Endothelial cell of umbilical vein (primary cell): Measurements from ENCODE around the gene PRTN3. TPM values are rescaled to one million over a fixed set of nuclear protein-coding genes. Genes with fewer than 3 reads are reported as not detected.

Source experiments
- BruUV-seq: library from RNA; stranded (reverse); fragments of 400-500 nt; replicated peaks from 2 replicates; lab custom pipeline; 2021; lab: Mats Ljungman, UMichigan
- CTCF ChIA-PET: fragments of 300-600, 350-600 bp; sonication (Branson Sonifier 250); formaldehyde crosslinking; loops from one replicate; lab custom pipeline; 2021; ENCODE audit warnings: antibody characterized with exemption, inconsistent platforms; lab: Charles Lee
- POLR2A ChIA-PET: fragments of 300-600, 350-600 bp; sonication (Branson Sonifier 250); formaldehyde crosslinking; loops from one replicate; lab custom pipeline; 2021; ENCODE audit warnings: antibody characterized with exemption, inconsistent platforms; lab: Charles Lee
- DNase-seq: peaks from one replicate; pipeline ENCODE4 v3.0.0-alpha.2; 2011; ENCODE audit warnings: low read depth, low spot score
- FAIRE-seq: peaks from 2 replicates; lab custom pipeline; 2011; peaks lifted over from hg19 to GRCh38; lab: Jason Lieb, UNC
- H2AFZ ChIP-seq: 2 replicates; pipeline ENCODE4 v1.6.0; 2012; ENCODE audit warnings: low read depth, low read length, control low read depth, inconsistent platforms
- H3K27ac ChIP-seq: 2 replicates; pipeline ENCODE4 v1.5.1; 2011; ENCODE audit warnings: low read depth, mild to moderate bottlenecking, control low read depth, low read length, moderate library complexity; ENCODE audit not compliant: insufficient read depth
- H3K27me3 ChIP-seq, 2 experiments: 2 replicates each; pipeline versions ENCODE4 v1.6.0 to v1.6.1; 2011; ENCODE audit warnings: low read length in 2 of 2, mixed read lengths in 1 of 2; ENCODE audit not compliant: control insufficient read depth in 2 of 2, insufficient read depth in 2 of 2
- H3K36me3 ChIP-seq, 2 experiments: 2 replicates in 1 of 2; 3 replicates in 1 of 2; pipeline ENCODE4 v1.5.1; 2011; ENCODE audit warnings: low read length in 2 of 2, mild to moderate bottlenecking in 1 of 2, moderate library complexity in 1 of 2; ENCODE audit not compliant: control insufficient read depth in 2 of 2, insufficient read depth in 2 of 2; ENCODE audit errors: extremely low read depth in 1 of 2
- H3K4me1 ChIP-seq: 3 replicates; pipeline ENCODE4 v1.5.1; 2011; ENCODE audit warnings: mild to moderate bottlenecking, low read length; ENCODE audit not compliant: control insufficient read depth, insufficient read depth; ENCODE audit errors: extremely low read depth
- H3K4me2 ChIP-seq: 2 replicates; pipeline ENCODE4 v1.6.1; 2011; ENCODE audit warnings: low read length, control low read depth, mixed read lengths; ENCODE audit not compliant: insufficient read depth
- H3K4me3 ChIP-seq, 3 experiments: fragments of 200-600 bp in 1 of 3; sonication (generic), shearing (Covaris generic) in 1 of 3; replicated peaks in 1 of 3; 2 replicates each; pipeline ENCODE4 v1.5.1; 2011 to 2016; ENCODE audit warnings: control low read depth in 3 of 3, low read length in 3 of 3, mild to moderate bottlenecking in 2 of 3, inconsistent platforms in 1 of 3, low read depth in 1 of 3, moderate library complexity in 1 of 3; ENCODE audit not compliant: insufficient read depth in 1 of 3
- H3K79me2 ChIP-seq: 2 replicates; pipeline ENCODE4 v1.6.0; 2012; ENCODE audit warnings: low read length, inconsistent platforms; ENCODE audit not compliant: control insufficient read depth, insufficient read depth
- H3K9ac ChIP-seq: replicated peaks from 2 replicates; pipeline ENCODE3; 2011; ENCODE audit warnings: low read length, control low read depth; ENCODE audit not compliant: insufficient read depth; ENCODE audit errors: extremely low read depth
- H3K9me1 ChIP-seq: replicated peaks from 3 replicates; pipeline ENCODE4 v1.6.0; 2011; ENCODE audit warnings: mild to moderate bottlenecking, low read length; ENCODE audit not compliant: control insufficient read depth, insufficient read depth; ENCODE audit errors: extremely low read depth
- H3K9me3 ChIP-seq: replicated peaks from 2 replicates; pipeline ENCODE4 v1.5.1; 2012; ENCODE audit warnings: low read length, inconsistent platforms; ENCODE audit not compliant: control insufficient read depth, insufficient read depth
- H4K20me1 ChIP-seq: replicated peaks from 2 replicates; pipeline ENCODE3; 2011; ENCODE audit warnings: mild to moderate bottlenecking, low read length; ENCODE audit not compliant: control insufficient read depth, insufficient read depth; ENCODE audit errors: extremely low read depth
- CTCF ChIP-seq, 2 donors: IDR thresholded peaks; 1 replicate in 1 of 2; 2 replicates in 1 of 2; pipeline ENCODE4 v1.5.1; 2011; ENCODE audit warnings: low read length in 2 of 2, mild to moderate bottlenecking in 2 of 2, moderate library complexity in 2 of 2, control low read depth in 1 of 2, inconsistent platforms in 1 of 2, low read depth in 1 of 2; ENCODE audit not compliant: insufficient read depth in 1 of 2; ENCODE audit errors: extremely low read depth in 1 of 2
- EZH2 ChIP-seq: IDR thresholded peaks from 2 replicates; pipeline ENCODE4 v1.6.1; 2012; ENCODE audit warnings: borderline replicate concordance, low read depth, mild to moderate bottlenecking, moderate library complexity, low read length, inconsistent platforms; ENCODE audit not compliant: severe bottlenecking
- MYC ChIP-seq: IDR thresholded peaks from one replicate; pipeline ENCODE4 v1.6.1; 2011; ENCODE audit warnings: mild to moderate bottlenecking, low read depth, low read length
- POLR2A ChIP-seq: IDR thresholded peaks from 2 replicates; pipeline ENCODE4 v1.6.1; 2012; ENCODE audit warnings: low read depth, mild to moderate bottlenecking, control low read depth, low read length
- POLR2AphosphoS5 ChIP-seq: IDR thresholded peaks from 2 replicates; pipeline ENCODE4 v1.6.1; 2012; ENCODE audit warnings: low read depth, mild to moderate bottlenecking, control low read depth, low read length, moderate library complexity; ENCODE audit not compliant: insufficient read depth
- dilution Hi-C: fragments of 300-500 bp; cut with MboI; formaldehyde crosslinking; loops from one replicate; pipeline ENCODE4 v1.15.0; 2019; ENCODE audit warnings: low sequenced_read_pairs; ENCODE audit not compliant: extremely low pct_ligation_motif_present
- intact Hi-C: fragments of 100-400 bp; cut with micrococcal nuclease; formaldehyde crosslinking; loops from one replicate; pipeline ENCODE4 v1.10.0; 2022
- polyA plus RNA-seq, 4 experiments: library from polyadenylated mRNA; depleted of rRNA in 3 of 4; stranded (reverse) in 3 of 4; unstranded in 1 of 4; fragments of >200 nt; gene quantifications; 2 replicates each; pipeline versions ENCODE4 v1.2.1 to v1.2.3, GENCODE V29; 2011 to 2012; ENCODE audit warnings: missing spikeins in 1 of 4
- total RNA-seq: library from RNA; stranded (reverse); gene quantifications from 2 replicates; pipeline ENCODE4 v1.2.3, GENCODE V29; 2021

Gene PRTN3
- total and polyA plus RNA-seq, 2 donors (not counting 3 experiments of a cell fraction or from before 2014, with no cell fraction given) = not detected

GRCh38 chr19:861756-862580 is 21.2 kb downstream of the PRTN3 start:
- FAIRE-seq = no peak
- no TSS peak for BruUV-seq
- Histone ChIP-seq H3K9ac (no peak overlapping the region), H3K4me1 (no peaks in the 10 kb centered on the region), H3K27me3 (peaks cover 0 to 2% of the 10 kb centered on the region in 2 experiments), H3K9me3 (no peaks in the 10 kb centered on the region), H2AFZ (no peak overlapping the region), H3K4me2 (no peak overlapping the region), H3K4me3 (no peak overlapping the region), H3K79me2 (no peaks in the 10 kb centered on the region), H3K36me3 (no peaks in the 10 kb centered on the region), H4K20me1 (no peaks in the 10 kb centered on the region), H3K9me1 (no peaks in the 10 kb centered on the region), H3K27ac (no peak overlapping the region)
- DNase-seq = no peak
- dilution Hi-C loops (no loop called here), intact Hi-C loops (loop anchor here (2.0 kb wide), 2 partner anchors 47 to 59 kb away; no protein-coding TSS in a partner anchor)
- ChIA-PET POLR2A (no interaction called here), CTCF (interaction anchor here (1.6 to 2.4 kb wide), 3 partner anchors 21 to 116 kb away, joined by 3 to 10 read pairs (median 4); partner anchors contain the start of gene PRTN3)
- TF ChIP-seq EZH2 (no peak), MYC (no peak), CTCF (IDR thresholded peaks at IDR 0.05; ENCODE audit: extremely low read depth in 1 of 2, insufficient read depth in 1 of 2, low read depth in 1 of 2, low read length in 2 of 2) (peak in 1 of 2 donors; percentile 3), POLR2AphosphoS5 (no peak), POLR2A (no peak)
